GM19238 (cell line): Measurements from ENCODE around the gene C17orf78.
A peak's percentile ranks its signal among the peaks of the same experiment; 100 is the strongest.
"Not testable (repeated sequence)": the region's sequence is repeated elsewhere in the genome, so short reads cannot be mapped to it uniquely, and the experiment has no call there.

Source experiments
- DNase-seq: peaks from one replicate; pipeline ENCODE4 v3.0.0; 2011; ENCODE audit warnings: low spot score; ENCODE audit not compliant: insufficient read length

C17orf78 gene

DNA sequence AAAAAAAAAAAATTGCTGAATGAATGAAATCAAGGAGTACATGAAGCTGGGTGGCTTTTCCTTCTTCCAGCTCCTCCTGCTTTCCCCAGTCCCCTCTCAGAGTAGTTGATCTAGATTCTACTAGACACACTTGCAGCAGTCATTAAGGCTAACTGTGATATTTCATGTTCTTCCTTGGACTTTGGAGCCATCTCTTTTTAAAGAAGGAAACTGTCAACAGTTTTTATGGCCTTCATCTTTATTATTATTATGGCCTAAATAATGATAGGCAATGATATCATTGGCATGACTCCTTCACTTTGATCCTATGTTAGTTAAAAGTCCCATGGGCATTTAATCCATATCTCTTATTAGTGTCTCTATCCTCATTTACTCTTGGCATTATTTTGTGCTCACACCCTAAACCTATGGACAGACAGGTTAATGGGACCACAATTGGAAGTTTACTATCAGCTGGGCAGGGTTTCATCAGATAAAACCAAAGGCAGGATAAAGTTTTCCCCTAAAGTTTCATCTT is 9.7 kb downstream of the C17orf78 start:
- DNase-seq, result no peak

DNA sequence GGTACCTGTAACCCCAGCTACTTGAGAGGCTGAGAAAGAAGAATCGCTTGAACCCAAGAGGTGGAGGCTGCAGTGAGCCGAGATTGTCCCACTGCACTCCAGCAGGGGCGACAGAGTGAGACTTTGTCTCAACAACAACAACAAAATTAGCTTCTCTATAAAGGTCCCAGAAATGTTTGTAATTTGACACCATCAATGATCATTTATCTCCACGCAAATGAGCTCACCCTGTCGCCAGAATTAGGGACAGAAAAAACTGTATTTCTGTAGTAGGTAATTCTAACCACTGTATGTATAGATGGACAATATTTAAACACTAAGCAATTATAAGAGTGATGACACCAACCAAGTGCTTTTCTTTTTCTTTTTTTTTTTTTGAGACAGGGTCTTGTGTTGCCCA is 10.7 kb downstream of the C17orf78 start:
- DNase-seq, result no peak

DNA sequence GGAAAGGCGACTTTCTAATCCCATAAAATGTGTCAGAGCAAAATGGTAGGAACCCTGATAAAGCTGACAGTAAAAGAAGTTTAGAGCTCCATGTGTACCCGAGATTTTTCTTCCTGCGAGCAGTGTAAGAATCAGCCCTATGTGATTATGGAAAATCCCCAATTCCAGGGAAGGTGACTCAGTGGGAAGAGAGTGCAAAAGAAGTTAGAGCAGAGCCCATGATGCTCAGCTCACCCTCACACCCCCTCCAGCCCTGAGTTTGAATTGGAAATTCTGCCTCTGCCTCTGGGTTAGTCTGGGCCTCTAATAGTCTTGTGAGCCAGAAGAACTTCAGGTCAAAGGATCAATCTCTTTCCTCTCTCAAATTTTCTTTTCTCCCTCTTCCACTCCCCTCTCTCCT is 12.5 kb downstream of the C17orf78 start:
- DNase-seq, result no peak

DNA sequence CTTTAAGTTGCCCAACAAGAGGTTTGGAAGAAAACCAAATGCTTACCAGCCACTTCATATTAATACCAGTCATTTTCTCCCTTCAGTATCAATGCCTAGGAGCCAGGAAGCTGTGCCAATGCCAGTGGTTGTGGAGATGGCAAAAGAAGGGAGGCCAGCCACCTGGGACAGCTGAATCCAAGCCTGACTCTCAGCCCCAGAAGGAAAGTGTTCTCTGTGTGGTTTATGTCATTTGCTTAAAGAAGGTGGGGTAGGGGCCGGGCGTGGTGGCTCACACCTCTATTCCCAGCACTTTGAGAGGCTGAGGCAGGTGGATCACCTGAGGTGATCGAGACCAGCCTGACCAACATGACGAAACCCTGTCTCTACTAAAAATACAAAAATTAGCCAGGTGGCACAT is 13.4 kb downstream of the C17orf78 start:
- no peak for DNase-seq

DNA sequence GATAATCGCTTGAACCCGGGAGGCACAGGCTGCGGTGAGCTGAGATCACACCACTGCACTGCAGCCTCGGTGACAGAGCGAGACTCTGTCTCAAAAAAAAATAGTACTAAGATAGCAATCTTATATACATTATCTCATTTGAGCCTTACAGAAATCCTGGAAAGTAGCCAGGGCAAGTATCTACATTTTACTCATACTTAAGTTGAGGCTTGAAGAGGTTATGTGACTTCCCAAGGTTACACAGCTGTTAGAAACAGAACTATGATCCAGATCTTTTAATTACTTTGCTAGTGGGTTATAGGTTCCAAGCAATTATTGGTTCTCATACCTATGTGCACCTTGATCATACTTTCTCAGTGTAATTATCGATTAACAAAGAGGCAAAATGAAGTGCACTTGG is 15.4 kb downstream of the C17orf78 start:
- no peak for DNase-seq

DNA sequence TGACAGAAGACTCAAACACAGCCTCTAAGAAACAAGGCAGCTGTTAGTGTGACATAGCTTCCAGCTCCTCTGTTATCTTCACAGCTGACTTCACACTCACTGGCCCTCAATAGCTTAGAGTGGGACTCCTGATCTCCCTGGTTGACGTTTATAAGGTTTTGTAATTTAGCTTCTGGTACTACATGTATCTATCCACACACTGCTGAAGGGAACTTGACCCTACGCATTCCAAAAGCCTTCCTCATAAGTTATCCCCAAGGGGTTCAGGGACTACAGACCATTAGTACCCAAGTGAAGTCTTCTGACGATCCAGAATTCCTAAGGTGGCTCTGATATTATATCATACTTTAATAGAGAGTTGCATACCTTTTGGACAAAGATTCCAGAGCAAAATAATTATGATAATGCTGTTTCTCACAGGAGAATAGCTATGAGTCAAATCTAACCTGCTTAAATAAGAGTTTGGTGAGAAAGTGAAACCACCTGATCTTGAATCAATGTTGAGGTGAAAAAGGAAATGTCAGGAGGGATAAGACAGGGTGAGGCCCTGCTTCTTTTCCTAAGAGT is 16.3 kb downstream of the C17orf78 start:
- DNase-seq, result no peak

DNA sequence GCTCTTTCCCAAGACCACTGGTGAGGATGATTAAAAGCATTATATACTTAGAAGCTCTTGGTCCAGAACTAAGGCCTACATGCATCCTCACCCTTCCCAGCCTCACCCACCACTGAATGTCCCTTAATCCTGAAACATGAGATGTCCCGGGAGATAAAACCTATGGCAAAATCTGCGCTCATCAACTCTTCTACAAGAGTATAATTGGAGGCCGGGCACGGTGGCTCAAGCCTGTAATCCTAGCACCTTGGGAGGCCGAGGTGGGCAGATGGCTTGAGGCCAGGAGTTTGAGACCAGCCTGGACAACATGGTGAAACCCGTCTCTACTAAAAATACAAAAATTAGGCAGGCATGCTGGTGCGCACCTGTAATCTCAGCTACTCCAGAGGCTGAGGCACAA is 17.6 kb downstream of the C17orf78 start:
- no peak for DNase-seq

DNA sequence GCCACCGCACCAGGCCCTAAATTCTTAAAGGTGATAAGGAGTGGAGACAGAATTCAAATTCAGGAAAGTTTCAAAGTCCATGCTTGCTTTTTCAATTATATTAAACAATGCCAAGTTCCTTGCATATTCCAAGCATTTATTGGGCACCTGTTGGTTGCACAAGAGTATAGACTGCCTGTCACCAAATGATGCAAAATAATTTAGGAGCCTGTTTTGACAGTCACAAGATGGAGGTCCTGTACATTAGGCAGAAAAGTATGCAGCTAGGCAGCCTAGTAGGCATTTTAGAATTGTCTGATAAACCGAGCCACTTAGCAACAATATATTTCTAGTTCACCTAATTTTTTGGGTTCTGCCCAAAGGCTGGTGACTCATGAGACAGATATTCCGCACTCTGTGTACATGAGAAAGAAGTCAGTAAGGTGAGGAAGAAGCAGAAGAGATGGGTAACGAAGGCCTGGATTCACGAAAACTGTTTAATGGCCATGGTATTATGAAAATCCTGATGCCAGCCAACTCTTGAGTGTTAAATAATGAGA is 23.5 kb downstream of the C17orf78 start:
- no peak for DNase-seq

DNA sequence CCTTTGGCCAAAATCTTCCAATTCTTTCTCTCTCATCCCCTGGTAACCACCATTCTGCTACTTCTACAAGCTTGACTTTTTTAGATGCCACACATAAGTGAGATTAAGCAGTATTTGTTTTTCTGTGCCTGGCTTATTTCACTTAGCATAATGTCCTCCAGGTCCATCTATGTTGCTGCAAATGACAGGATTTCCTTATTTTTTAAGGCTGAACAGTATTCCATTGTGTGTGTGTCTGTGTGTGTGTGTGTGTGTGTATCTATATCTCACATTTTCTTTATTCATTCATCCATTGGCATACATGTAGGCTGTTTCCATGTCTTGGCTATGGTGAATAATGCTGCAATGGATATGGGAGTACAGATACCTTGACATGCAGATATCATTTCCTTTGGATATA is 24.7 kb downstream of the C17orf78 start:
- no peak for DNase-seq

DNA sequence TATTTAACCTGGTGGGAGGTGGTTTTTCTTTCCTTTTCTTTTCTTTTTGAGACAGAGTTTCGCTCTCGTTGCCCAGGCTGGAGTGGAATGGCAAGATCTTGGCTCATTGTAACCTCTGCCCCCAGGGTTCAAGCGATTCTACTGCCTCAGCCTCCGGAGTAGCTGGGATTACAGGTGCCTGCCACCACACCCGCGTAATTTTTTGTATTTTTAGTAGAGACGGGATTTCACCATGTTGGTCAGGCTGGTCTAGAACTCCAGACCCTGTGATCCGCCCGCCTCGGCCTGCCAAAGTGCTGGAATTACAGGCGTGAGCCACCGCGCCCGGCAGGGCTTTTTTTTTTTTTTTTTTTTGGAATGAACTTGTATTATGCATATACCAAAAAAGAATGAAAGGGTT is 29.7 kb downstream of the C17orf78 start:
- DNase-seq, result not testable (repeated sequence)

DNA sequence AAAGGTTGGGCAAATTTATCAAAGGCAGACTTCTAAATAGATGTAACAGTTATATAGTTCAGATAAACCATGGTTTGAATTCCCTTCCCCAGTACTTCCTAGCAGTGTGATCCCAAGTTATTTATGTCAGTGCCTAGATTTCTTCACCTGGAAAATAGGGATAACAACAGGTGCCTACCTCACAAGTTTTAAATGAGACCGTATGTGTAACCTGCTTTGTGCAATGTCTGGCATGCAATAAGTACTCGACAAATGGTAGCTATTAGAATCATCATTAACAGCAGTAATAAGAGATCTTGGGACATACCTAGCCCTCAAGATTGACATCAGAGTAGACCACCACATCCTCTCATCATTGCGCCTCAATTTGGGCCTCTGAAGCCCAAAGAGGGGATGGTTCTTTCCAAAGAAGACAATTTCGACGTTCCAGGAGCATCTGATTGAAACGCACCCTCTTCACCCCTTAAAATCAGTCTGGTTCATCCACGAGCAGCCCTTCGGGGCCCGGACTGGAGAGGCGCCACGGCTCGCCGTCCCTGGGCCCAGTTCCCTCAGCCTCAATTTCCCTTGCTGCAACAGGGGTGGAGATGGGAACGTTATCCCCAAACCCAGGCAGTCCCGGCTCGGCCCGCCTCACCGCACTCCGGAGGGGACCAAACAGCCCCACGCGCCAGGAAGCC is 30.3 kb downstream of the C17orf78 start:
- DNase-seq, result peak; percentile 16

DNA sequence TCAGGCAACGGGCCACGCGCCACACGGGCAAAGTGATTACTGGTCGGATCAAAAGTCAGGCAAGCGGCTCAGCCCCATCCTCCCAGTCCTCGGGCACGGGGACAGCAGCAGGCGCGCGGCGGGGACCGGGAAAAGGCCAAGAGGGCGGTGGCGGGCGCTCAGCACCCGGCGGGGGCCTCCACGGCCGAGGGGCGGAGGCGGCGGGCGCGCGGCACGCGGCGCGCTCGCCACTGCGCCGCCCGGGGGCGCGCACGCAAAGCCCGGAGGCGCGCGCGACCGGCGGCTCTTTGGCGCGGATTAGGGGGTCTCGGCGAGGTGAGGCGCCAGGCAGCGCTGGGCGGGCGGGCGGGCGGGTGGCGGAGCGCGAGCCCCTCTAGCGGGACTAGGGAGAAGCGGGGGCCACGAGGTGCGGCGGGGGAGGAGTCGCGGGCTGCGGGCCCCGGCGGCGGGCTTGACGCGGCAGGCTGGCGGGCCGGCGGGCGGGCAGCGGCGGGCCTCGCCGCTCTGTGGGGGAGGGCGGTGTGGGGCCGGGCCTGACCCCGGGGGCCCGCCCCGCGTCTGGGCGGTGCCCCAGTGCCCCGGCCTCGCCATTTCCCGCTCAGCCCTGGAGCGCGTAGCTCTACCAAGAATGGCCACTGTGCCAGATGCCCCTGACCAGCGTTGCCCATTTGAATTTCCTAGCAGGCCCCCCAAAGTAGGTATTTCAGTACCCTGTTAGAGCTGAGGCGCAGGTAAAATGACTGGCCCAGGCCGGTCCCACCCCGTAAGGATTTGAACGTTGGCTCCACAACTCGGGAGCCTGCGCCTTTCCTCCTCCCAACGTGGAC is 31.1 kb downstream of the C17orf78 start, which contains the start of the genes ACACA and TADA2A:
Gene ACACA, minus strand, starts transcription at position 202 of the 827 bp plus-strand sequence. CDS start 537 bp downstream, outside the sequence.
Gene TADA2A, plus strand, starts transcription at position 252 of the 827 bp plus-strand sequence. CDS start 4,480 bp downstream, outside the sequence.
- DNase-seq, result peak; percentile 94

DNA sequence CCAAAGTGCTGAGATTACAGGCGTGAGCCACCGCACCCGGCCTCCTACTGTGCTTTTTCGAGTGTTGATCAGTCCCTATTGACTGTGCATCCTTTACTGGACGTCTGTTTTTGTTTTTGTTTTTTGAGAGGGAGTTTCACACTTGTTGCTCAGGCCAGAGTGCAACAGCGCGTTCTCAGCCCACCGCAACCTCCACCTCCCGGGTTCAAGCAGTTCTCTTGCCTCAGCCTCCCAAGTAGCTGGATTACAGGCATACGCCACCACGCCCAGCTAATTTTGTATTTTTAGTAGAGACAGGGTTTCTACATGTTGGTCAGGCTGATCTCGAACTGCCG is 32.3 kb downstream of the C17orf78 start:
- not testable (repeated sequence) for DNase-seq

DNA sequence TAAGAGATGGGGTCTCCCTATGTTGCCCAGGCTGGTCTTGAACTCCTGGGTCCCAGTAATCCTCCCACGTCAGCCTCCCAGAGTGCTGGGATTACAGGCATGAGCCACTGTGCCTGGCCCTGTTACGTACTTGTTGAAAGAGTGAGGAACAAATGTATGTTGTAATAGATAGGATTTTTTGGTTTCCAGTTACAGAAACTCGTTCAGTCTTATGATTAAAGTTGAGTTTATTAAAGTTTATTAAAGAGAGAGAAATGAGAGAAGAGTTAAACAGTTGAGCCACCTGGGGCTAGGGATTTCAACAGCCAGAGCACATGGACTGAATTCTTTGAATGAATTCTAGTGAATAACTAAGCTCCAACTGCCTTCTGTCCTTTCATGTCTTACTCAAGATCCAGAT is 34.6 kb downstream of the C17orf78 start:
- no peak for DNase-seq

DNA sequence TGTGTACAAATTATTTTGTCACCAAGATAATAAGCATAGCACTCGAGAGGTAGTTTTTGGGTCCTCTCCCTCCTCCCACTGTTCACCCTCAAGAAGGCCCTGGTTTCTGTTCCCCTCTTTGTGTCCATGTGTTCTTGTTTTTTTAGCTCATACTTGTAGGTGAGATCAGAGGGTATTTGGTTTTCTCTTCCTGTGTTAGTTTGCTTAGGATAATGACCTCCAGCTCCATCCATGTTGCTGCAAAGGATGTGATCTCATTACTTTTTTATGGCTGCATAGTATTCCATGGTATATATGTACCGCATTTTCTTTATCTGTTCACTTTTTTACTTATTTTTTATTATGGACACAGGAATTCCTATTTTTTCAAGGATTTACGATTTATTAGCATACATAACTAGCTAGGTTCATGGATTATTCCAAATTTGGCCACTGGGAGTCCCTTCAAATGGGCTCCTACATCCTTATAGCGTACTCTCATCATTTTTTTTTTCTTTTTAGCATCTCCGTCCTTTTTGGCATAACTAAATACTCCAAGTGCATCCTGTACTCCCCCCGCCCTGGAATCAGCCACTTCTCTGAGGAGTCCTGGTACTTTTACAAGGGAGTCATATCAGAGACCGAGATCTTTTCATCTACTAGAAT is 38.2 kb downstream of the C17orf78 start:
- no peak for DNase-seq

DNA sequence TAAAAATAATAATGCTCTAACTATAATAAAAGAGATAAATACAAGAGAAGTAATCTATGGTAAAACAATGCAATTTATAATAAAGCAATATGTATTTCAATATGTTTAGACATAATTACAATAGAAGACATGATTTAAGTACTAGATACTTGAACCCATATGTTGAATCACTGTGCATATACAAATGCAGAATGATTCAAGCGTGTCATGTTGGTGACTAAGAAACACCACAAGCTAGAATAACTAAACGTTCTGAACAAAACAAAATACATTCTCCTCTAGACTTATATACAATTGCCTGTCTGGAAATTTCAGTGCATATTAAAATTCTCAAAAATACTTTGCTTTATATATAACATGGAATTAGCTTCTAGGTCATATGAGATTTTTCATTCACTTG is 42.1 kb downstream of the C17orf78 start:
- DNase-seq, result no peak

DNA sequence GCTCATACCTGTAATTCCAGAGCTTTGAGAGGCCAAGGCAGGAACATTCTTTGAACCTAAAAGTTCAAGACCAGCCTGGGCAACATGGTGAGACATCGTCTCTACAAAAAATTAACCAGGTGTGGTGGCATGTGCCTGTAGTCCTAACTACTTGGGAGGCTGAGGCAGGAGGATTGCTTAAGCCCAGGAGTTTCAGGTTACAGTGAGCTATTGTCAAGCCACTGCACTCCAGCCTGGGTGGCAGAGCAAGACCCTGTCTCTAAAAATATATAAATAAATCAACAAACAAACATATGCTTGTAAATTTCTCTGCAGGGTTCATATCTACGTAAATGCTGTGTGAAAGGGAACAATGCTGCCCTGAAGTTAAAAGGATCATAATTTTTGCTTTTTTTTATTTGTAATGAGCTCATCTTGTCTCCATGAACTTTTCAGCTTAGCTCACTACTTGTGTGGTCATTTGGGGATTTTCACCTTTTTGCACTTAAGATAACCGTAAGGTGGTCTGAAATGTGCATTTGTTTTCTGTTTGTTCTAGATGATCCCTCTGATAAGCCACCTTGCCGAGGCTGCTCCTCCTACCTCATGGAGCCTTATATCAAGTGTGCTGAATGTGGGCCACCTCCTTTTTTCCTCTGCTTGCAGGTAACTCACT is 47.3 kb downstream of the C17orf78 start:
- no peak for DNase-seq

DNA sequence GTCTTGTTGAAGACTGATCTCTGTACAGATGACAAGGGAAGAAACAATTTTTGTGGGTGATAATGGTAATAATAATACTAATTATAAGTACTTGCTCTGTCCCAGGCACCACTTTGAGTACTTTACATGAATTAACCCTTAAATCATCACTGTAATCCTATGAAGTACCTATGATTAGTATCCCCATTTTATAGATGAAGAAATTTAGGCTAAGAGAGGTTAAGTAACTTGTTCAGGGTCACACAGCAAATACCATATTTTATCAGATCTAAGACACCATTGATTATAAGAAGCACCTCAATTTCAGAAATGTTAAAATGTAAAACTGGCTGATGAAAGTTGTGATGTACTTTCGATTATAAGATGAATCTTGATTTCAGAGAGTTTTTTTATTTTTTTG is 49.5 kb downstream of the C17orf78 start:
- DNase-seq, result no peak

DNA sequence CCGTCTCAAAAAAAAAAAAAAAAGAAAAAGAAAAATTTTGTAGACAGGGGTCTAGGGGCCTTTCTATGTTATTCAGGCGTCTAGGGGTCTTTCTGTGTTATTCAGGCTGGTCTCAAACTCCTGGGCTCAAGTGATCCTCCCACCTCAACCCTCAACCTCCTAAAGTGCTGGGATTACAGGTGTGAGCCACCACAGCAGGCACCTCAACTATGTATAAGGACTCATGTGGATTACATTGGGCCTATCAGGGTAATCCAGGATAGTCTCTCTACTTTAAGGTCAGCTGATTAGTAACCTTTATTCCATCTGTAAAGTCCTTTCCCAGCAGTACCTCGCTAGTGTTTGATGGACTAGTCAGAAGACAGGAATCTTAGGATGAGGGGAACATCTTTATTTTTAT is 53.3 kb downstream of the C17orf78 start:
- no peak for DNase-seq

DNA sequence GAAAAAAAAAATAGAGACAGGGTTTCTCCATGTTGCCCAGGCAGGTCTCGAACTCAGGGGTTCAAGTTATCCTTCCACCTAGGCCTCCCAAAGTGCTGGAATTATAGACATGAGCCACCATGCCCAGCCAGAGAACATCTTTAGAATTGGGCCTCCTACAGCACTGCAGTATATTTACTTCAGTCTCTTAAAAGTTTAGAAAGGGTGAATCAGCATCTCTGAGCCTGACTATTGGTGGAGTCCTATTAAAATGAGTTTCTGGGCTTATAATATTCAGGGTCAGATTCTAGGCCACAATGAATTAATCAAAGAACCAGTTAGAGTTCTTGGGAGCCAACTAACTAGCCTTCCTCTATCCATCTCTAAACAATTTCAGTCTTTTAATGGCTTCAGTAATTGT is 53.7 kb downstream of the C17orf78 start:
- no peak for DNase-seq

DNA sequence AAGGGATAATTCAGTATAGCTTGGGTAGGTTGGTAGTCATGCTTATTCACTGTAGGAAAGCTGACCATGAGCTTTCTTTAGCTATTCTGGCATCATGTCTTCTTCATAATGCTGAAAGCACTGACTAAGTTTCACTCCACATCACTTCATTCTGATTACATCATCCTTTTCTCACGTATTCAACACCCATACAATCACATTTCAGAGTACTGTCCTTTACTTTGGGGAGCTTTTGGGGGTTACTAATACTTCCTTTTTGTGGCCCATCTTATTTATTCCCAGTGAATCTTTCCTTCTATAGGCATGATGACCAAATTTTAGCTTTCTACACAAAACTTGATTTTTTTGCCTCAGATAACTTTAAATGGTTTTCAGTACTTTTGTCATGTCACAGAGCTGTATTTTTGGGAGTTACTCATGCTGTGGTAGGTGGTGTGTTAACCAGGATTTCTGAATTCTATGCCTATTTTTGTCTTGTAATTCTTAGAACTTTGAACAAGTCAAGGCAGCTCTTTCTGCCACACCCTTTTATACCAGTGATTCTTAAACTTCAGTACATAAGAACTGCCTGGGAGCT is 54.4 kb downstream of the C17orf78 start:
- DNase-seq, result no peak
